Measurements from ENCODE around the gene FOSB.

DNA sequence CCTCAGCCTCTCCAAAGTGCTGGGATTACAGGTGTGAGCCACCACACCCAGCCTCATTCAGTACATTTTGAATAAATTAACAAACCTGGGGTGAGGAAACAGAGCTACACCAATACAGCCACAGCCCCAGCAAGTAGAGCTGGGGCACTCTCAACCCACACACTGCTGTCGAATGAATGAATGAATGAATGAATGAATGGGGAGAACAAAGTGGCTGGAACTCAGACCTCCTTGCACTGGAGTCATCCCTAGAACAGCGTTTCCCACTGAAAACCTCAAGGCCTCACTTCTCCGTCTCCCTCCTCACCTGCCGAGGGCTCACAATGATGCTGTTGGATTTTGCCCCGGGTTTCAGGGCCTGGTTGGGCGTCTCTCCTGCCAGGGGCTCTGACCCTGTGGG, 46.9 kb upstream of the FOSB start:
- TF ChIP-seq EP300 (IDR thresholded peaks at IDR 0.05; ENCODE audit: borderline replicate concordance) (no peak), TAF1 (IDR thresholded peaks at IDR 0.05; ENCODE audit: low read depth) (no peak), CREB1 (IDR thresholded peaks at IDR 0.05; ENCODE audit: low read depth) (no peak)
